IPS-15b (cell line): Measurements from ENCODE around the gene AP1M1.
"Not testable (repeated sequence)": the region's sequence is repeated elsewhere in the genome, so short reads cannot be mapped to it uniquely, and the experiment has no call there.

Source experiments
- H3K27me3 ChIP-seq: one replicate; pipeline ENCODE4 v1.6.1; 2013; ENCODE audit warnings: low read length; ENCODE audit not compliant: control insufficient read depth, insufficient read depth
- H3K36me3 ChIP-seq: one replicate; pipeline ENCODE4 v1.6.1; 2013; ENCODE audit warnings: low read length; ENCODE audit not compliant: control insufficient read depth, insufficient read depth
- H3K4me1 ChIP-seq: one replicate; pipeline ENCODE4 v1.6.1; 2013; ENCODE audit warnings: mild to moderate bottlenecking, low read length; ENCODE audit not compliant: control insufficient read depth, insufficient read depth
- H3K4me3 ChIP-seq: one replicate; pipeline ENCODE4 v1.5.1; 2013; ENCODE audit warnings: low read depth, low read length
- H3K9ac ChIP-seq: one replicate; pipeline ENCODE4 v1.6.1; 2013; ENCODE audit warnings: low read depth, mild to moderate bottlenecking, low read length
- H3K9me3 ChIP-seq: one replicate; pipeline ENCODE4 v1.6.1; 2013; ENCODE audit warnings: mild to moderate bottlenecking, low read length; ENCODE audit not compliant: control insufficient read depth, insufficient read depth

The AP1M1 gene

DNA sequence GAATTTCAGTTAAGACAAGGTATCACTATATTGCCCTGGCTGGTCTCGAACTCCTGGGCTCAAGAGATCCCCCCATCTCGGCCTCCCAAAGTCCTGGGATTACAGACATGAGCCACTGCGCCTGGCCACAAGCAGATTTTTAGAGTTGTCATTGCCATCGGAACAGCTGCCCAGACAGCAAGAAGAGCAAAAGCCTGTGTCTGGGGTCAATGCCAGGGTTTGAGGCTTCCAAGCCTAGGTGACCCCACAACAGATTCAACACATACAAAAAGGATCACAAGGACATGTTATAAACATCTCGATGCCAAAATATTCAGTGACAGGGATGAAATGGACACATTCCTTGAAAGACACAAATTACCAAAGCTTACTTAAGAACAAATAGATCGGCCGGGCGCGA, 86.8 kb downstream of the AP1M1 start:
- no peaks in the 10 kb centered on the region for H3K9me3 ChIP-seq
- no peaks in the 10 kb centered on the region for H3K27me3 ChIP-seq
- no peaks in the 10 kb centered on the region for H3K4me1 ChIP-seq
- no peaks in the 10 kb centered on the region for H3K36me3 ChIP-seq
- no peak overlapping the region for H3K4me3 ChIP-seq
- no peak overlapping the region for H3K9ac ChIP-seq

- H3K27me3 ChIP-seq, H3K36me3 ChIP-seq, H3K4me1 ChIP-seq: not testable (repeated sequence)
Measured at GRCh38 chr19:16285079-16285478, 87.4 kb downstream of the AP1M1 start.

GRCh38 chr19:16285769-16286498, 88.2 kb downstream of the AP1M1 start:
- Histone ChIP-seq H3K4me3 (no peak overlapping the region), H3K9ac (no peak overlapping the region), H3K9me3 (no peaks in the 10 kb centered on the region), H3K27me3 (no peaks in the 10 kb centered on the region), H3K4me1 (no peaks in the 10 kb centered on the region), H3K36me3 (no peaks in the 10 kb centered on the region)

More at GRCh38 chr19:16285079-16285478, 87.4 kb downstream of the AP1M1 start:
- H3K9ac ChIP-seq, H3K9me3 ChIP-seq, H3K4me3 ChIP-seq: not testable (repeated sequence)

DNA sequence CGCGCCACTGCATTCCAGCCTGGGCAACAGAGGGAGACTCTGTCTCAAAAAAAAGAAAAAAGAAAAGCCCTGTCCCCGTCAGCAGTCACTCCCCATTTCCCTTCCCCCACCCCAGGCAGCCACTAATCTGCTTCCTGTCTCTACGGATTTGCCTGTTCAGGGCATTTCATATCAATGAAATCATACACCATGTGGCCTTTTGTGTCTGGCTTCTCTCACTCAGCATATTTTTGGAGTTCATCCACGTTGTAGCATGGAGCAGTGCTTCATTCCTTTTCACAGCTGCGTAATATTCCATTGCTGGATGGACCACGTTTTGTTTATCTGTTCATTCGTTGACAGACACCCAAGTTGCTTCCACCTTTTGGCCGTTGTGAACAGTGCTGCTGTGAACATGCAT, 90.8 kb downstream of the AP1M1 start:
- no peak overlapping the region for H3K4me3 ChIP-seq
- no peaks in the 10 kb centered on the region for H3K4me1 ChIP-seq
- H3K9me3 ChIP-seq: no peaks in the 10 kb centered on the region
- H3K27me3 ChIP-seq: no peaks in the 10 kb centered on the region
- H3K36me3 ChIP-seq: no peaks in the 10 kb centered on the region
- H3K9ac ChIP-seq: no peak overlapping the region

DNA sequence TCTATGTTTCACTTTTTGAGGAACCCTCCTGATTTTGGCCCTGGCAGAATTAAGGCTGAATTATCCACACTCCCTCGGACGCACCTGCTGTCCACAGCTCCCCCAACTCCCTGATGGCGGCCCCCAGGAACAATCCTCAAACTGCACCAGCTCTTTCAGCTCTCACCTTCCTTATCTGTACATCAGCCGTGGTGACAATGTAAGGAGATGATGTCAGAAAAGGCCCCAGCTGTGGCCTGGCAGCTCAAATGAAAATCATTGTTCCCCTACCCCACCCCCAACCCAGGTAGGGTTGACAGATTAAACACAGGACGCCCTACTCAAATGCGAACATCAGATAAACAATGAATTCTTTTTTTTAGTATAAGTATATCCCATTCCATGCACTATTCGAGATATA, 91.9 kb downstream of the AP1M1 start:
- Histone ChIP-seq H3K27me3 (no peaks in the 10 kb centered on the region), H3K9ac (no peak overlapping the region), H3K9me3 (no peaks in the 10 kb centered on the region), H3K4me3 (no peak overlapping the region), H3K36me3 (no peaks in the 10 kb centered on the region), H3K4me1 (no peaks in the 10 kb centered on the region)

DNA sequence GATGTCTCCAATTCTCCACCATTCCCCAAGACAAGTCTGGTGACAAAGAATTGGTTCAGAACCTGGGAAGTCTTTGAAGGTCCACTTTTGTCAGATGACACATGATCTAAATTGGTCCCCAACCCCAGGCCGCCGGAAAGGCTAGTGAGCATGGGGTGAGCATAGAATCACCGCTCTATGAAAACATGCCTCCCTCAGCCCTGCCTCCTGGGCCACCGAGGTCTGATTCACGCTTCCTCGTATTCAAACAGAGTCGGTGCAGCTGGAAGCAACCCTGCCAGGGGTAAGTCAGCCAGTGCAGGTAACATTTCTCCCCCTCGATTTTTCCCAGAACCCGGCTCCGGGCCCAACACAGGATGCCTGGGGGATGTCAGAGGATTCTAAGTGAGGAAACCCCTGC, 93.0 kb downstream of the AP1M1 start:
- Histone ChIP-seq H3K4me1 (no peaks in the 10 kb centered on the region), H3K9me3 (no peaks in the 10 kb centered on the region)

GRCh38 chr19:16293118-16294091, 95.7 kb downstream of the AP1M1 start:
- no peaks in the 10 kb centered on the region for H3K4me1 ChIP-seq
- H3K9me3 ChIP-seq: no peaks in the 10 kb centered on the region
- H3K4me3 ChIP-seq: no peak overlapping the region
- no peaks in the 10 kb centered on the region for H3K36me3 ChIP-seq
- H3K27me3 ChIP-seq: no peaks in the 10 kb centered on the region
- no peak overlapping the region for H3K9ac ChIP-seq

More for the DNA sequence above, 93.0 kb downstream of the AP1M1 start:
- no peak overlapping the region for H3K4me3 ChIP-seq
- no peak overlapping the region for H3K9ac ChIP-seq
- H3K36me3 ChIP-seq: no peaks in the 10 kb centered on the region
- H3K27me3 ChIP-seq: no peaks in the 10 kb centered on the region

- H3K4me1 ChIP-seq: no peaks in the 10 kb centered on the region
- H3K36me3 ChIP-seq: no peaks in the 10 kb centered on the region
- H3K9me3 ChIP-seq: no peaks in the 10 kb centered on the region
- H3K4me3 ChIP-seq: no peak overlapping the region
- no peak overlapping the region for H3K9ac ChIP-seq
- H3K27me3 ChIP-seq: no peaks in the 10 kb centered on the region
Measured at GRCh38 chr19:16295057-16295456, 97.3 kb downstream of the AP1M1 start.
